ENCODE results near the gene DAGLA. TPM values are rescaled to one million over a fixed set of nuclear protein-coding genes. Genes with fewer than 3 reads are reported as not detected.
"Not testable (repeated sequence)": the region's sequence is repeated elsewhere in the genome, so short reads cannot be mapped to it uniquely, and the experiment has no call there.

Gene DAGLA
- total RNA-seq, 1 donor from 2014 or later: 5.5 TPM

GRCh38 chr11:61657566-61658290 lies 22.5 kb upstream of the DAGLA start:
- DNase-seq (no peak), ATAC-seq (no peak)
- intact Hi-C loops (cut with micrococcal nuclease): no loop called here

- intact Hi-C loops (cut with micrococcal nuclease): no loop called here
- DNase-seq (no peak), ATAC-seq (no peak)
Measured at GRCh38 chr11:61659413-61660196, 20.6 kb upstream of the DAGLA start.

GRCh38 chr11:61660997-61661396 lies 19.2 kb upstream of the DAGLA start:
- DNase-seq; ATAC-seq; intact Hi-C loops (cut with micrococcal nuclease): not testable (repeated sequence)

- DNase-seq (no peak), ATAC-seq (no peak)
- intact Hi-C loops (cut with micrococcal nuclease): no loop called here
Measured at GRCh38 chr11:61666684-61667297, 13.4 kb upstream of the DAGLA start.

DNA sequence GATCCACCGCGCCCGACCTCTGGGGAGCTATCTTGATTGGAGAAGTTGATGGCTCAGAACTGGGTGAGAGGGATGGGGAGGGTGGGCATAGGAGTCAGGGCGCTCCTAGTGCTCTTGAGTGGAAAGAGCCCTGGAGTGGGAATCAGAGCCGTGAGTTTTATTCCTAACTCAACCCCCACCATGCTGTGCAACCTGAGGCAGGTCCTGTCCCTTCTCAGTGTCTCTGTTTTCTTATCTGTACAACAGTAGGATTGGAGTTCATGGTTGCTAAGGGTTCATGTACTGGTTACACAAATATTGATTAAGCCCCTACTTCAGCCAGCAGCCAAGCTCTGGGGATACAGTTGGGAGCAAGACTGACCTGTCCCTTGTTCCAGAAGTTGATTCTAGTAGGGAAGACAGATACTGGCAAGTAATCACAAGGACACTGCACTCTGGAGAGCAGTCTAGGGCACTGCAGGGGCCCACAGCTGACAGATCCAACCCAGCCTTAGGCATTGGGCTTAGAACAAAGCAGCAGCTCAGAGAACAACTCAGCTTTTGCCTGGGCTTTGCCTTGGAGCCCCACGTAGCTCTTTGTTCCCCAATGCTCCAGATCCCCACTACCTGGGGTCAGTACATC lies 12.4 kb upstream of the DAGLA start:
- DNase-seq (no peak), ATAC-seq (no peak)
- intact Hi-C loops (cut with micrococcal nuclease): no loop called here

GRCh38 chr11:61669417-61669816 lies 10.8 kb upstream of the DAGLA start:
- intact Hi-C loops (cut with micrococcal nuclease): no loop called here
- DNase-seq (no peak), ATAC-seq (peak; percentile 31)

DNA sequence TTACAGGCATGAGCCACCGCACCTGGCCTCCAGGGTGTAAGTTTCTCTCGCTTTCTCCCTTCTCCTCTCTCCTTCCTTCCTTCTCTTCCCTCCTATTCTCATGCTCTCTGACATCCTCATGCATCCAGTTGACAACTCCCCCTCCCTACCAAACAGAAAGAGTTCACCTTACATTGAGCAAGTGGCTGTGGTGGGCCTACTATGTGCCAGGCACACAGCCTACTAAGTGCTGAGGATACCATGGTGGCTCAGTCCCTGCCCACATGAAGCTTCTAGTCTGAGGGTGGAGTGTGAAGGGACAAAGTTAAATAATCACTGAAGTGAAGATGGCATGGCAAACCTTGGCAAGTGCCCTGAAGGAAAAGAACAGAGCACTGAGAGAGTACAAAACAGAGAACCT lies 9.6 kb upstream of the DAGLA start:
- ATAC-seq: no peak
- intact Hi-C loops (cut with micrococcal nuclease): no loop called here
- DNase-seq: no peak

GRCh38 chr11:61671527-61671926 lies 8.7 kb upstream of the DAGLA start:
- ATAC-seq: peak; percentile 46
- DNase-seq: no peak
- intact Hi-C loops (cut with micrococcal nuclease): no loop called here

GRCh38 chr11:61673946-61674467 lies 6.2 kb upstream of the DAGLA start:
- ATAC-seq; intact Hi-C loops (cut with micrococcal nuclease); DNase-seq: not testable (repeated sequence)

- intact Hi-C loops (cut with micrococcal nuclease): no loop called here
Measured at GRCh38 chr11:61675826-61676225, 4.4 kb upstream of the DAGLA start.

DNA sequence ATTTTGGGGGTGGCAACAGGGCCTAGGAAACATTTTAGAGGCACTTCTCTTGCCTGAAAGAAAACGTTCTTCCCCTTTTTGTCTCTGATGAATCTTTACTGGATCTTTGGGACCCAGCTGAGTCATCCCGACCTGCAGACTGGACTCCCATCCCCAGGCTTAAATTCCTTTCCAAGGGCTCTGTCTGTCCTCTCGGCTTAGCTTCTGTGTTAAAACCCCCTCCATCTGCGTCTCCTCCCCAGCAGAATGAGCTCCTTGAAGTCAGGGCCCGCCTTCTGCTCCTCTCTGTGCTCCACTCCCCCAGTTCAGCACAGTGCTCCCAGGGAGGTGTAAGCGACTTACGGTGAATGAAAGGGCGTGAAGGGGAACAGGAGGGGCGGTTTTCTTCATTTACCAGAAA lies 895 bp upstream of the DAGLA start:
- ATAC-seq (no peak), DNase-seq (no peak)
- intact Hi-C loops (cut with micrococcal nuclease): no loop called here

More at GRCh38 chr11:61675826-61676225, 4.4 kb upstream of the DAGLA start:
- DNase-seq: no peak
- ATAC-seq: no peak

GRCh38 chr11:61680622-61681221 lies 531 bp downstream of the DAGLA start:
- intact Hi-C loops (cut with micrococcal nuclease): loop anchor here (10.0 kb wide), 1 partner anchor 54 kb away; no protein-coding TSS in a partner anchor
- ATAC-seq (no peak), DNase-seq (no peak)

DNA sequence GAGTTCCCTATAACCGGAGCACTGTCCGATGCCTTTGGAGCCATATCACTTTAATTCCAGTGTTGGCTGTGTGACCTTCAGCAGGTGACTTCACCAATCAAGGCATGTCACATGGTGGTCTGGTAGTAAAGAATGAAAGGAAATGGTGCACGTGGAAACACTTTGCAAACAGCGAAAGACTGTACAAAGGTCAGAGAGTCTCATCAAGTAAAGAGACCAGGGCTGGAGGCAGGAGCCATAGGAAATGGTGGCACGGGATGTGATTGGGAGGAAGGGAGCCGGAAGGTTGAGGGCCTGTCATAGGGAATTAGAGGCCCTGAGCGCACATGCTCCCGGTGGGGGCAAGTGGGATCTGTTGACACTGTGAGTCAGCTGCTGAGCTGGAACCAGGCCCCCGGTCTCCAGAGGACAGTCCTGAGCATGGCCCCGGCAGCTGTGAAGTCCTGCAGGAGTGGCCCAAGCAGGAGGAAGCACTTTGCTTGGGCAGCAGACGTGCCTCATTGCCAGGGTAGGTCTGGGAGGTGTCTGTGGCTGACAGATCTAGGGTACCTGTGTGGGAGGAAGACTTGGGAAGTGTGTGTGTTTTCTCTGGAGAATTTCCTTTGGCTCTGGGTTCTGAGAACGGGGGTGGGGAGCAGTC lies 2.0 kb downstream of the DAGLA start:
- intact Hi-C loops (cut with micrococcal nuclease): loop anchor here (10.0 kb wide), 1 partner anchor 53 kb away; no protein-coding TSS in a partner anchor
- DNase-seq (peak; percentile 71), ATAC-seq (peak; percentile 61)

- intact Hi-C loops (cut with micrococcal nuclease): loop anchor here (10.0 kb wide), 1 partner anchor 52 kb away; no protein-coding TSS in a partner anchor
- no peak for DNase-seq
- ATAC-seq: no peak
Measured at GRCh38 chr11:61682906-61683675, 2.9 kb downstream of the DAGLA start.

- DNase-seq (no peak), ATAC-seq (no peak)
- intact Hi-C loops (cut with micrococcal nuclease): loop anchor here (10.0 kb wide), 1 partner anchor 51 kb away; no protein-coding TSS in a partner anchor
Measured at GRCh38 chr11:61683961-61684869, 4.0 kb downstream of the DAGLA start.

DNA sequence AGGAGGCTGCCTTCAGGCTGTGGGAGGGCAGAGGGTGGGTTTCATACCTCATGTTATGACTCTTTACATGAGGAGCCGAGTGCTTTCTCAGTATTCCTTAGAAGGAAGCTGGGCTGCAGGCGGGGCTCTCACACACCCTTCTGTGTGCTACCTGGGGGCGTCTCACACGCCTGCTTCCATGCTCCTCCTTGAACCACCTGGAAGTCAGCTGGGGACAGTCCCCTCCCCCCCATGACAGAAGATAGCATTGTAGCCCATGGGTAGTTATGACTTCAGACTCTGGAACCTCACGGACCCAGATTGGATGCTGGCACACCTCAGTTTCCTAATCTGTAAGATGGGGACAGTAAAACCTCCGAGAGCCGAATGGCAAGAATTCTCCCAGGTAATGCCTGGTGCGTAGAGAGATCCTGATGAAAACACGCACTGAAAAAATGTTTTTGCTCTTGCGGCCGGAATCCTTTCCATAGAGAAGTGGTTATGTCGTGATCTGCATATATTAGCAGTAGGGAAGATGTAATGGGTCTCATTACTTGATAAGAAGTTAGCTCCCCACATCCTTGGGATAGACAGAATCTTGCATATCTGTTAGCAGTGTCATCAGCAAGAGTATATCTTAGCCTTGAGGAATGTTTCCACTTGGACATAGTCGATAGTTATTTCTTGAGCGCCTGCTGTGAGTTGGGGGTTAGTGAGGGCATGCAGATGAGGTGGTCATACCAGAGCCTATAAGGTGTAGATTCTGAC lies 4.9 kb downstream of the DAGLA start:
- no peak for ATAC-seq
- intact Hi-C loops (cut with micrococcal nuclease): loop anchor here (10.0 kb wide), 1 partner anchor 50 kb away; no protein-coding TSS in a partner anchor
- DNase-seq: no peak
